ENCODE measurements around the gene SEC16A. TPM values are rescaled to one million over a fixed set of nuclear protein-coding genes. Genes with fewer than 3 reads are reported as not detected.
"Not testable (repeated sequence)": the region's sequence is repeated elsewhere in the genome, so short reads cannot be mapped to it uniquely, and the experiment has no call there.

The SEC16A gene
- total RNA-seq, 1 experiment from 2014 or later, result 15.4 TPM

- Histone ChIP-seq H3K4me3 (no peak overlapping the region), H3K9me3 (replicated peaks) (no peaks in the 10 kb centered on the region), H3K27me3 (replicated peaks) (no peaks in the 10 kb centered on the region), H3K4me1 (replicated peaks) (no peaks in the 10 kb centered on the region), H3K36me3 (peaks cover 80% of the 10 kb centered on the region), H3K27ac (no peak overlapping the region)
- no peak for DNase-seq (ENCODE audit: low read depth in 1 of 2, low spot score in 2 of 2)
Measured at GRCh38 chr9:136421791-136422190, 61.0 kb downstream of the SEC16A start.

DNA sequence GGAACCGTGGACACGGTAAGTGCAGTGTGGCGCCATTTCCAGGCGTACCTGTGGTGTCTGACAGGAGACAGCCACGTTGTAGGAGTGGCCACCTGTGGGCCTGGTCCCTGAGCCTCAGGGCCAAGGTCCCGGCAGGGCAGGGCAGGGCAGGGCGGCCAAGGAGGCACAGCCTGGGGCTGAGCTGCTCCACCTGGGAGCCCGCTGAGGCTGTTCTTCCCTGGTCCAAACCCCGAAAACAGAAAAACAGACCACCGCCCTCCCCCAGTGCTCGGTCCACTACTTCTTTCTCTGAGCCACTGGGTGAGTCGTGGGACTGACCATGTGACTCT, 63.8 kb downstream of the SEC16A start:
- Histone ChIP-seq H3K4me1 (replicated peaks) (no peaks in the 10 kb centered on the region), H3K36me3 (peaks cover 94% of the 10 kb centered on the region), H3K27me3 (replicated peaks) (no peaks in the 10 kb centered on the region), H3K9me3 (replicated peaks) (no peaks in the 10 kb centered on the region), H3K4me3 (no peak overlapping the region), H3K27ac (no peak overlapping the region)
- DNase-seq (ENCODE audit: low read depth in 1 of 2, low spot score in 2 of 2), result no peak

DNA sequence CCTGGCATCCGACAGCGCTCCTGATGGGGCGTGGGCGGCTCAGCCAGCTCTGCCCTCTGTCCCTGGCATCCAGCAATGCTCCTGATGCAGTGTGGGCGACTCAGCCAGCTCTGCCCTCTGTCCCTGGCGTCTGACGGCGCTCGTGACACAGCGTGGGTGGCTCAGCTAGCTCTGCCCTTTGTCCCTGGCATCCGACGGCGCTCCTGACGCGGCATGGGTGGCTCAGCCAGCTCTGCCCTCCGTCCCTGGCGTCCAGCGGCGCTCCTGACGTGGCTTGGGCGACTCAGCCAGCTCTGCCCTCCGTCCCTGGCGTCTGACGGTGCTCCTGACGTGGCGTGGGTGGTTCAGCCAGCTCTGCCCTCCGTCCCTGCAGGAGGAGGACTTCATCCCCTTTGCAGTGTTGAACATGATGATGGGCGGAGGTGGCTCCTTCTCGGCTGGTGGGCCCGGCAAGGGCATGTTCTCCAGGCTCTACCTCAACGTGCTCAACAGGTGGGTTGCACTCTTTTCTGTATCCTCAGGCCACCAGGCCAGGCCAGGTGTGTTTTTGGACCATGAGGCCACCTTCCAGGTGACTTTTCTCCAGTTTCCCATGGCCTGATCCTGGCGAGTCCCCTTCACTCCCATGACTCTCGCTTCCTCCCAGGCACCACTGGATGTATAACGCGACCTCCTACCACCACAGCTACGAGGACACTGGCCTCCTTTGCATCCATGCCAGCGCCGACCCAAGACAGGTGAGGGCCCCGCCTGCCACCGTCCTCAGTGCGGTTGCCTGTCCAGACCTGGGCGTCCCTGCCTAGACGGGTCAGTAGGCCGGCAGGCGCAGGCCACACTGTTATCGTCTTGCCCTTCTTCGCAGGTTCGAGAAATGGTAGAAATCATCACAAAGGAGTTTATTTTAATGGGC, 64.4 kb downstream of the SEC16A start:
- no peak overlapping the region for H3K27ac ChIP-seq
- no peaks in the 10 kb centered on the region for H3K9me3 ChIP-seq (replicated peaks)
- H3K4me3 ChIP-seq, result no peak overlapping the region
- peaks cover 94% of the 10 kb centered on the region for H3K36me3 ChIP-seq
- H3K27me3 ChIP-seq (replicated peaks), result no peaks in the 10 kb centered on the region
- no peak for DNase-seq (ENCODE audit: low read depth in 1 of 2, low spot score in 2 of 2)
- H3K4me1 ChIP-seq (replicated peaks), result no peaks in the 10 kb centered on the region

- Histone ChIP-seq H3K27ac (no peak overlapping the region), H3K4me3 (no peak overlapping the region), H3K36me3 (peaks cover 93% of the 10 kb centered on the region), H3K4me1 (replicated peaks) (0 out of 2 replicates have a peak, but pooled peaks cover 2% of the 10 kb centered on the region), H3K27me3 (replicated peaks) (no peaks in the 10 kb centered on the region), H3K9me3 (replicated peaks) (no peaks in the 10 kb centered on the region)
- DNase-seq (ENCODE audit: low read depth in 1 of 2, low spot score in 2 of 2), result no peak
Measured at GRCh38 chr9:136416914-136417313, 65.9 kb downstream of the SEC16A start.

DNA sequence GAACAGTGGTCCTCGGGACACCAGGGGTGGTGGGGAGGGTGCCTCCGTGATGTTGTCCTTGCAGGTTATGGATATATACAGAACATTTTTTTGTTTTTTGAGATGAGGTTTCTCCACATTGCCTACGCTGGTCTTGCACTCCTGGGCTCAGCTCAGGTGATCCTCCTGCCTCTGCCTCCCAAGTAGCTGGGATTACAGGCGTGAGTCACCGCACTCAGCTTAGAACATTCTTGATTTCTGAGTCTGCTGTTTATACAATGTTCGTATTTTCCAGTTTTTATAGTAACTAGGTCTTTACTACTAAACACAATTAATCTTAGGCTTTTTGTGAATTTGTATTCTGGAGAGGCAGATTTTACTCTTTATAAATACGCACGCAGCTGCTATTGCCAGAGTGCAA, 66.4 kb downstream of the SEC16A start:
- peaks cover 91% of the 10 kb centered on the region for H3K36me3 ChIP-seq
- peaks cover 7% of the 10 kb centered on the region; the same call in 1 of the 2 replicates for H3K4me1 ChIP-seq (replicated peaks)
- no peaks in the 10 kb centered on the region for H3K27me3 ChIP-seq (replicated peaks)
- DNase-seq (ENCODE audit: low read depth in 1 of 2, low spot score in 2 of 2), result no peak
- no peak overlapping the region for H3K27ac ChIP-seq
- H3K9me3 ChIP-seq (replicated peaks), result no peaks in the 10 kb centered on the region
- no peak overlapping the region for H3K4me3 ChIP-seq

- Histone ChIP-seq H3K4me1 (replicated peaks) (peaks cover 24% of the 10 kb centered on the region), H3K4me3 (no peak overlapping the region), H3K27me3 (replicated peaks) (no peaks in the 10 kb centered on the region), H3K9me3 (replicated peaks) (no peaks in the 10 kb centered on the region), H3K27ac (no peak overlapping the region), H3K36me3 (peaks cover 75% of the 10 kb centered on the region)
- DNase-seq (ENCODE audit: low read depth in 1 of 2, low spot score in 2 of 2), result no peak
Measured at GRCh38 chr9:136412962-136413361, 69.9 kb downstream of the SEC16A start.

GRCh38 chr9:136411378-136411777, 71.5 kb downstream of the SEC16A start:
- Histone ChIP-seq H3K36me3 (peaks cover 70% of the 10 kb centered on the region), H3K27me3 (replicated peaks) (no peaks in the 10 kb centered on the region), H3K4me1 (replicated peaks) (peaks cover 24% of the 10 kb centered on the region), H3K27ac (no peak overlapping the region), H3K4me3 (peak overlapping the region; percentile 99), H3K9me3 (replicated peaks) (no peaks in the 10 kb centered on the region)
- DNase-seq (ENCODE audit: low read depth in 1 of 2, low spot score in 2 of 2), result no peak

DNA sequence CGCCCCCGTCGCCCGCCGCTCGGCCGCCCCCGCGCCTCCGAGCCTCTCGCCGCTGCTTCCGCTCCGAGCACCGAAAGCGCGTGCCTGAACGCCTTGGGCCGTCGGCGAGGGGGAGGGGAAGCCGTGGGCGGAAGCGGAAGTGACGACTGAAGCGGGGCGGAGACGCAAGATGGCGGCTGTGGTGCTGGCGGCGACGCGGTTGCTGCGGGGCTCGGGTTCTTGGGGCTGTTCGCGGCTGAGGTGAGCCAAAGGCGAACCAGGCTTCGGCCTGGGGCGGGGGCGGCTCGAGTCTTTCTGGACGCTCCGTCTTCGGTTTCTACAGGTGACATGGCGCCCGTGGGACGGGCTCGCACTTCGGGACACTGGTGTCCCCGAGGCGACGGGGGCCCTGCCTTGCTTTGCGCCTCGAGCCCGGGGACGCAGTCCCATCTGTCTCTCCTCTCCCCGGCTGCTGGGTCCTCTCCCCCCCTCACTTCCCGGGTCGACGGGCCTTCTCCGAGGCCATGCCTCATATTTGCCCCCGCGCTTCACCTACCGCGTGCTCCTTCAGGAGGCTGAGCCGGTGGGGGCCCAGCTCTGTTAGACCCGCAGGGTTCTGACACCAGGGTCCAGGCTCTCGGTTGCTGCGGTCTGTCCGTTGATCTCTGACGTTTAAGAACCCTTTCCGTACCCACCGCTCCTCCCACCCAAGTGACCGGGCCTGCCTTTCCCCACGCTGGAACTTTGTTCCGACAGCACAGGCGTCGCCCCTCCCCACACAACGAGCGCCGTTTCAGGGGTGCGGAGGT, 72.1 kb downstream of the SEC16A start, which contains the start of the genes ENTR1 and PMPCA:
ENTR1 (minus strand) TSS at position 115 of the 788 bp plus-strand sequence. CDS start 217 bp downstream, outside the sequence.
PMPCA (plus strand) TSS at position 159 of the 788 bp plus-strand sequence; CDS start at position 170, 11 bp downstream.
- H3K4me1 ChIP-seq (replicated peaks), result peaks cover 24% of the 10 kb centered on the region
- no peaks in the 10 kb centered on the region for H3K27me3 ChIP-seq (replicated peaks)
- H3K27ac ChIP-seq, result peak within 1 kb of the TSS; percentile 75
- H3K36me3 ChIP-seq, result peaks cover 69% of the 10 kb centered on the region
- DNase-seq (ENCODE audit: low read depth in 1 of 2, low spot score in 2 of 2), result peak; percentile 80 to 89
- peak within 1 kb of the TSS; percentile 99 for H3K4me3 ChIP-seq
- no peaks in the 10 kb centered on the region for H3K9me3 ChIP-seq (replicated peaks)

- H3K36me3 ChIP-seq, result peaks cover 69% of the 10 kb centered on the region
- H3K4me1 ChIP-seq (replicated peaks), result peaks cover 24% of the 10 kb centered on the region
- peak; percentile 35 to 50 for DNase-seq (ENCODE audit: low read depth in 1 of 2, low spot score in 2 of 2)
- 0 out of 2 replicates have a peak overlapping the region, but pooled peaks have one; percentile 39 for H3K27ac ChIP-seq
- H3K9me3 ChIP-seq (replicated peaks), result no peaks in the 10 kb centered on the region
- no peaks in the 10 kb centered on the region for H3K27me3 ChIP-seq (replicated peaks)
- H3K4me3 ChIP-seq, result peak overlapping the region; percentile 99
Measured at GRCh38 chr9:136409557-136410455, 73.0 kb downstream of the SEC16A start.

- Histone ChIP-seq H3K4me1 (replicated peaks) (peaks cover 24% of the 10 kb centered on the region), H3K9me3 (replicated peaks) (no peaks in the 10 kb centered on the region), H3K27me3 (replicated peaks) (no peaks in the 10 kb centered on the region), H3K36me3 (peaks cover 64% of the 10 kb centered on the region), H3K27ac (no peak overlapping the region), H3K4me3 (no peak overlapping the region)
- no peak for DNase-seq (ENCODE audit: low read depth in 1 of 2, low spot score in 2 of 2)
Measured at GRCh38 chr9:136407911-136408310, 74.9 kb downstream of the SEC16A start.

DNA sequence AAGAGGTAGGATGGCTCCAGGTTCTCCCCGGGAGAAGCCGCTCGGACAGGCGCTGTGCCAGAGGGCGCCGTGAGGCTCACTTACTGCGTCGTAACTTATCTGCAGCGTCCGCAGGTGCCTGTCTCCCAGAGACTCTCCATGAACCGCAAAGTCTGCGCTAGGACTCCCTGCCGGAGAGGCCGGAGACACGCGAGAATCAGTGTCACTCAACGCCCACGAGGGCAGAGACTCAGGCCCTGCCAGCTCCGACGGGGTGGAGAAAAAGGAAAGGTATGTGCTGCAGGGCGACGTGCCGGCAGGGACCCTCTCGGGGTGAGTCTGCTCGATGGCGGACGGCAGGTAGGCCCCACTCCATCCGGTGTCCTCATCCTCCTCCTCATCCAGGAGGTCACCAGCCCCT, 75.8 kb downstream of the SEC16A start:
- Histone ChIP-seq H3K4me1 (replicated peaks) (peaks cover 23% of the 10 kb centered on the region), H3K36me3 (peaks cover 56% of the 10 kb centered on the region)
- not testable (repeated sequence) for H3K27me3 ChIP-seq (replicated peaks); H3K9me3 ChIP-seq (replicated peaks); H3K4me3 ChIP-seq; H3K27ac ChIP-seq; DNase-seq (ENCODE audit: low read depth in 1 of 2, low spot score in 2 of 2)

- H3K9me3 ChIP-seq (replicated peaks); H3K27me3 ChIP-seq (replicated peaks); H3K4me3 ChIP-seq; DNase-seq (ENCODE audit: low read depth in 1 of 2, low spot score in 2 of 2); H3K27ac ChIP-seq: not testable (repeated sequence)
- H3K4me1 ChIP-seq (replicated peaks), result peaks cover 12% of the 10 kb centered on the region
- peaks cover 54% of the 10 kb centered on the region for H3K36me3 ChIP-seq
Measured at GRCh38 chr9:136405904-136406303, 76.9 kb downstream of the SEC16A start.

DNA sequence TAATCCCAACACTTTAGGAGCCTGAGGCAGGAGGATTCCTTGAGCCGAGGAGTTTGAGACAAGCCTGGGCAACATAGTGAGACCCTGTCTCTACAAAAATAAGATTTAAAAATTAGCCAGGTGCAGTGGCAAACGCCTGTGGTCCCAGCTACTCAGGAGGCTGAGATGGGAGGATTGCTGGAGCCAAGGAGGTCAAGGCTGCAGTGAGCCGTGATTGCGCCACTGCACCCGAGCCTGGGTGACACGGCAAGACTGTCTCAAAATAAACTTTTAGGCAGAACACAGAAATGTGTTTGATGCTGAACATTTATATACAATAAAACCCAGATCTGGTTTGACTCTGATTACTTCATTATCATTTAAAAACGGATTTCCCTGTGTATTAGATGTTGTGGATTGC, 77.4 kb downstream of the SEC16A start:
- Histone ChIP-seq H3K27ac (no peak overlapping the region), H3K27me3 (replicated peaks) (no peaks in the 10 kb centered on the region), H3K36me3 (peaks cover 50% of the 10 kb centered on the region), H3K4me1 (replicated peaks) (peaks cover 11% of the 10 kb centered on the region), H3K4me3 (no peak overlapping the region), H3K9me3 (replicated peaks) (no peaks in the 10 kb centered on the region)
- DNase-seq (ENCODE audit: low read depth in 1 of 2, low spot score in 2 of 2), result no peak
